PFSK-1 (cell line): Measurements from ENCODE around the gene MKS1.

ENCODE experiments used
- POLR2AphosphoS5 ChIP-seq: IDR thresholded peaks from 2 replicates; pipeline ENCODE4 v1.6.1; 2012; ENCODE audit warnings: low read depth, mild to moderate bottlenecking, control low read depth, low read length, moderate library complexity
- REST ChIP-seq, 2 experiments: IDR thresholded peaks; 2 replicates each; pipeline versions ENCODE4 v1.6.1 to v1.8.0; 2011 to 2012; ENCODE audit warnings: low read depth in 2 of 2, low read length in 2 of 2, control low read depth in 1 of 2, inconsistent platforms in 1 of 2, mild to moderate bottlenecking in 1 of 2, moderate library complexity in 1 of 2; ENCODE audit not compliant: insufficient read depth in 1 of 2
- SIN3A ChIP-seq: IDR thresholded peaks from 2 replicates; pipeline ENCODE4 v1.6.1; 2012; ENCODE audit warnings: mild to moderate bottlenecking, low read length, moderate library complexity, borderline replicate concordance; ENCODE audit not compliant: insufficient read depth
- TAF1 ChIP-seq: IDR thresholded peaks from 2 replicates; pipeline ENCODE4 v1.6.1; 2012; ENCODE audit warnings: low read length, control low read depth, borderline replicate concordance; ENCODE audit not compliant: insufficient read depth

- TF ChIP-seq POLR2AphosphoS5: no peak
- TF ChIP-seq REST (IDR thresholded peaks at IDR 0.05; ENCODE audit: insufficient read depth in 1 of 2, low read depth in 2 of 2, low read length in 2 of 2): no peak
- no peak for TF ChIP-seq TAF1
- TF ChIP-seq SIN3A: no peak
Observed at GRCh38 chr17:58253082-58253481, 34.0 kb upstream of the MKS1 start.
